Peyer's patch (tissue), 4 donors: ENCODE results near the gene POLR2I.

ENCODE experiments used
- POLR2A ChIP-seq, 2 donors: fragments of 450-650 bp; IDR thresholded peaks; one replicate each; pipeline ENCODE4 v1.5.1; 2017; ENCODE audit warnings: antibody characterized with exemption in 2 of 2, mild to moderate bottlenecking in 2 of 2, moderate library complexity in 2 of 2
- TF ChIP-seq, protein P1 (sequence below), 6 experiments: fragments of 450-650 bp in 4 of 6; fragments of 200-600 bp in 2 of 6; sonication (generic) in 1 of 6; IDR thresholded peaks; one replicate each; pipeline ENCODE4 v1.5.1; 2017 to 2019; ENCODE audit warnings: antibody characterized with exemption in 6 of 6, mild to moderate bottlenecking in 3 of 6, moderate library complexity in 1 of 6

DNA sequence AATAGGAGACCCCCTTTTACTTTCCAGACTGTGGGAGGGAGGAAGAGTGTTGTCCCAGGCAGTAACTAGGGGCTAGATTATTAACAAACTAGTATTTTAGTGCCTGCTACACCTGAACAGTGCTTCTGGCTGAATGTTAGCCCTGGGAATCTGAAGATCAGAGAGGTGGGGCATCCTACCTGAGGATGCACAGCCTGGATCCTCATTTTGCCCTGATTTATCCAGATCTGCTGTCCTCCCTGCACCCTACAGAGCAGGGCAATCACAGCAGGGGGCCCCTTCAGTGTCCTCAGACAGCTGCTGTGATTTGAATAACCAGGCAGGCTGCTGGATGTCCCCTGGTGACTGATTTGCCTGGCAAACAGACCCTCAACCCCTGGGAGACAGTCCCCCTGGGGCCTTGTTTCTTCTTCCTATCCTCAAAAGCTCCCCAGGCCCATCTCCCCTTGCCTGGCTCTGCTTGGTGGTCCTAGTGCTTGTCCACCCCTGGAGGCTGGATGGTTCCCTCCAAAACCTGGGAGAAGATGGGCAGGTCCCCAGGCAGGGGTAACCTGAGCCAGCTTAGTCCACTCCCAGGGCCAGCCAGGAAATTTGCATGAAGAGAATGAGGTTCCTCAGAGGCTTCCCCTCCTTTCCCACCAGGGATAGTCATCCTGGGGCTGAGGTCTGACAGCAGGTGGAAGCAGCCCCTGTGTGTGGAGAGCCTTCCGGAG lies 4.0 kb downstream of the POLR2I start, which contains the start of gene OVOL3:
- TF ChIP-seq, protein P1, sequence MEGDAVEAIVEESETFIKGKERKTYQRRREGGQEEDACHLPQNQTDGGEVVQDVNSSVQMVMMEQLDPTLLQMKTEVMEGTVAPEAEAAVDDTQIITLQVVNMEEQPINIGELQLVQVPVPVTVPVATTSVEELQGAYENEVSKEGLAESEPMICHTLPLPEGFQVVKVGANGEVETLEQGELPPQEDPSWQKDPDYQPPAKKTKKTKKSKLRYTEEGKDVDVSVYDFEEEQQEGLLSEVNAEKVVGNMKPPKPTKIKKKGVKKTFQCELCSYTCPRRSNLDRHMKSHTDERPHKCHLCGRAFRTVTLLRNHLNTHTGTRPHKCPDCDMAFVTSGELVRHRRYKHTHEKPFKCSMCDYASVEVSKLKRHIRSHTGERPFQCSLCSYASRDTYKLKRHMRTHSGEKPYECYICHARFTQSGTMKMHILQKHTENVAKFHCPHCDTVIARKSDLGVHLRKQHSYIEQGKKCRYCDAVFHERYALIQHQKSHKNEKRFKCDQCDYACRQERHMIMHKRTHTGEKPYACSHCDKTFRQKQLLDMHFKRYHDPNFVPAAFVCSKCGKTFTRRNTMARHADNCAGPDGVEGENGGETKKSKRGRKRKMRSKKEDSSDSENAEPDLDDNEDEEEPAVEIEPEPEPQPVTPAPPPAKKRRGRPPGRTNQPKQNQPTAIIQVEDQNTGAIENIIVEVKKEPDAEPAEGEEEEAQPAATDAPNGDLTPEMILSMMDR (IDR thresholded peaks at IDR 0.05) = no peak
- TF ChIP-seq POLR2A (IDR thresholded peaks at IDR 0.05) = no peak
